ENCODE data around the gene PRPF38B.
"Not testable (repeated sequence)": the region's sequence is repeated elsewhere in the genome, so short reads cannot be mapped to it uniquely, and the experiment has no call there.

Gene PRPF38B

DNA sequence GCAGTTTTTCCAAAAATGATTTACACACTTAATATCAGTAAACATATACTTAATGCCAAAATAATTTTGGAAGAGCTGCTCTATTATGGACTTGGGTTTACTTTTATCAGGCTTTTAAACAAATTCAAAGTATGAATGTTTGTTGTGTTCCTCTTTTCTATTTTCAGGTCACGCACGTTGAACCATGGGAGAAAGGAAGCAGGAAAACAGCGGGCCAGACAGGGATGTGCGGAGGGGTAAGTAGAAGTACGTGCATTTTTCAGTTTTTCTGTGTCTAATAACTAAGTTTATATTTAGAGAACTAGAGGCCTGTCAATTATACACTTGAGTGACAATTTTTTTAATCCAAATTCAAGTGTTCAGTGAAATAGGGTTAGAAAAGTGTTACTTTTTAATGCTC is 3.4 kb downstream of the PRPF38B start:
- H3K4me1 Mint-ChIP-seq (ENCODE audit: low read depth): peaks cover 50% of the 10 kb centered on the region
- peak overlapping the region; percentile 82 for H3K4me3 Mint-ChIP-seq
- H3K9me3 Mint-ChIP-seq: no peaks in the 10 kb centered on the region
- H3K27ac Mint-ChIP-seq: peak overlapping the region; percentile 54
- H3K36me3 Mint-ChIP-seq (ENCODE audit: low read depth): peaks cover 74% of the 10 kb centered on the region
- H3K27me3 Mint-ChIP-seq (ENCODE audit: low read depth): no peaks in the 10 kb centered on the region
- no peak for DNase-seq (ENCODE audit: low spot score)

DNA sequence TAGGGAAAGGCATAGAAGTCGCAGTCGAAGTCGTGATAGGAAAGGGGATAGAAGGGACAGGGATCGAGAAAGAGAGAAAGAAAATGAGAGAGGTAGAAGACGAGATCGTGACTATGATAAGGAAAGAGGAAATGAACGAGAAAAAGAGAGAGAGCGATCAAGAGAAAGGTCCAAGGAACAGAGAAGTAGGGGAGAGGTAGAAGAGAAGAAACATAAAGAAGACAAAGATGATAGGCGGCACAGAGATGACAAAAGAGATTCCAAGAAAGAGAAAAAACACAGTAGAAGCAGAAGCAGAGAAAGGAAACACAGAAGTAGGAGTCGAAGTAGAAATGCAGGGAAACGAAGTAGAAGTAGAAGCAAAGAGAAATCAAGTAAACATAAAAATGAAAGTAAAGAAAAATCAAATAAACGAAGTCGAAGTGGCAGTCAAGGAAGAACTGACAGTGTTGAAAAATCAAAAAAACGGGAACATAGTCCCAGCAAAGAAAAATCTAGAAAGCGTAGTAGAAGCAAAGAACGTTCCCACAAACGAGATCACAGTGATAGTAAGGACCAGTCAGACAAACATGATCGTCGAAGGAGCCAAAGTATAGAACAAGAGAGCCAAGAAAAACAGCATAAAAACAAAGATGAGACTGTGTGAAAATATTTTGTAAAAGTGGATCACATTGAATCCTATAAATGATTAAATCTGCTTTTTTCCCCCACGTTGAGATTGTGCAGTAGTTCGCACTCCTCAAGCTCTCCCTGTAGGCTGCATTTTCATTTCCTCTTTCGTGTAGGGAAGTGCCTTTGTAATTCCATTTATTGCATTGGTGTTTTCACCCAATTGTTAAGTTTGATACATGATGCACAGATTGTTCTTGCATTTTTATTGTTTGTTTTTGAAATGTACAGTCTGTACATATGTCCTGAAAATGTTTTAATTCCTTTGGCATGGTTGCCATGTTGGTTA is 7.5 kb downstream of the PRPF38B start:
- H3K9me3 Mint-ChIP-seq: no peaks in the 10 kb centered on the region
- H3K4me3 Mint-ChIP-seq: peak overlapping the region; percentile 81
- H3K4me1 Mint-ChIP-seq (ENCODE audit: low read depth): peaks cover 55% of the 10 kb centered on the region
- H3K27ac Mint-ChIP-seq: peak overlapping the region; percentile 84
- no peak for DNase-seq (ENCODE audit: low spot score)
- no peaks in the 10 kb centered on the region for H3K27me3 Mint-ChIP-seq (ENCODE audit: low read depth)
- H3K36me3 Mint-ChIP-seq (ENCODE audit: low read depth): peaks cover 75% of the 10 kb centered on the region

DNA sequence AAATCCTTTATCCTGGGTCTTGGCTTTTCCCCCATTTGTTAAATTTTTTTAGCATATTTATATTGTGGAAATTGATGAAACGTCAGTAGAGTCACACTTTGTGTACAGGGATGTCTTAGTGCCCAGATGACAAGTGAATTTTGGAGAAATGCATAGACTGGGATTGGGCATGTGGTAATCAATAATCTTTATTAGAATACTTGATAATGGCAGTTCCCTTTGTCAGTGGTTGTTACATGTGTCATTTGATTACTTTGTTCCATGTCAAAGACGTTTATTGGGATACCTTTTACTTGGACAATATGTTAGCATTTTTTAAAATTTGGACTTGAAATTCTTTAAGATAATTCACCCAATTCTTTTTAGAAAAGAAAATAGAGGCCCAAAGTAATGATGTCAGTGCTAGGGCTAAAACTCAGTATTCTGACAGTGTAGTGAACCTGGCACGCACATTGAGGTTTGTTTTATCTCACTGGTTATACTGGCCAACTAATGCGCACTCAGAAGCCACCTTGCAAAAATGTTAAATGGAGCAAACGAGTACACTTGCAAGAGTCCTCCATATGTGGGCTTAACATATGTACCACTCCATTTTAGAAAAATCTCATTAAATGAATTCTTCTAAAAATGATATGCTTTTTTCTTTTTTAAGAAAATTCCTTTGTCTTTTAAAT is 9.2 kb downstream of the PRPF38B start:
- H3K27me3 Mint-ChIP-seq (ENCODE audit: low read depth): no peaks in the 10 kb centered on the region
- no peak overlapping the region for H3K27ac Mint-ChIP-seq
- H3K36me3 Mint-ChIP-seq (ENCODE audit: low read depth): peaks cover 64% of the 10 kb centered on the region
- H3K4me1 Mint-ChIP-seq (ENCODE audit: low read depth): peaks cover 56% of the 10 kb centered on the region
- H3K9me3 Mint-ChIP-seq: no peaks in the 10 kb centered on the region
- H3K4me3 Mint-ChIP-seq: no peak overlapping the region
- DNase-seq (ENCODE audit: low spot score): no peak

DNA sequence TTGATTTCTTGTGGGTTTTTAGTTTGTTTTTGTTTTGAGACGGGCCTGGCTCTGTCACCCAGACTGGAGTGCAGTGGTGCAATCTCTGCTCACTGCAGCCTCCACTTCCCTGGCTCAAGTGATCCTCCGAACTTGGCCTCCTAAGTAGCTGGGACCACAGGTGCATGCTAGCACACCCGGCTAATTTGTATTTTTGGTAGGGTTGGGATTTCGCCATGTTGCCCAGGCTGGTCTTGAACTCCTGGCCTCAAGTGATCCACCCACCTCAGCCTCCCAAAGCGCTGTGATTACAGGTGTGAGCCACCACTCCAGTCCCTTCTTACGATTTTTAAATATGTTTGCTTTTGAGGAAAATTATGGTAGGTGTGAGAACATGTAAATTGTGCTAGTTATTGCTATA is 10.0 kb downstream of the PRPF38B start:
- not testable (repeated sequence) for H3K9me3 Mint-ChIP-seq; H3K27me3 Mint-ChIP-seq (ENCODE audit: low read depth); DNase-seq (ENCODE audit: low spot score); H3K4me3 Mint-ChIP-seq
- peaks cover 53% of the 10 kb centered on the region for H3K4me1 Mint-ChIP-seq (ENCODE audit: low read depth)
- peak overlapping the region; percentile 10 for H3K27ac Mint-ChIP-seq
- peaks cover 57% of the 10 kb centered on the region for H3K36me3 Mint-ChIP-seq (ENCODE audit: low read depth)

DNA sequence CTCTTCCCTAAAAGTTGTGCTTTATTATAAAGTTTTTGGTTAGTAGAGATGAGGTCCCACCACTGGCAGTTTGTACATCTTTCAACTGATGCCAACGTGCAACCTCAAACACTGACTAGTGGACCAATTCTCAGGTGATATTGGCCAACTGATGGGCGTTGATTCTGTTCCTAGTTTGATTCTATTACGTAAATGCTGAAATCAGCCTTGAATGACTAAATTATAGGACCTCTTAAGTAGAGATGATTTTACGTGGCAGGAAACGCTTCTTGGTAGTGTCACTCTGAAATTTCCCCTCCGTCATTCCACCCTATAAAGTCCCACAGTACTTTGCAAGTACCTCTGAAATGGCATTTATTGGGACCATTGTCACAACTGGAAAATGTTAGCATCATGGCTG is 11.8 kb downstream of the PRPF38B start:
- H3K9me3 Mint-ChIP-seq: no peaks in the 10 kb centered on the region
- peaks cover 44% of the 10 kb centered on the region for H3K4me1 Mint-ChIP-seq (ENCODE audit: low read depth)
- H3K27me3 Mint-ChIP-seq (ENCODE audit: low read depth): peaks cover 4% of the 10 kb centered on the region
- peaks cover 39% of the 10 kb centered on the region for H3K36me3 Mint-ChIP-seq (ENCODE audit: low read depth)
- DNase-seq (ENCODE audit: low spot score): peak; percentile 40
- peak overlapping the region; percentile 70 for H3K4me3 Mint-ChIP-seq
- peak overlapping the region; percentile 90 for H3K27ac Mint-ChIP-seq

DNA sequence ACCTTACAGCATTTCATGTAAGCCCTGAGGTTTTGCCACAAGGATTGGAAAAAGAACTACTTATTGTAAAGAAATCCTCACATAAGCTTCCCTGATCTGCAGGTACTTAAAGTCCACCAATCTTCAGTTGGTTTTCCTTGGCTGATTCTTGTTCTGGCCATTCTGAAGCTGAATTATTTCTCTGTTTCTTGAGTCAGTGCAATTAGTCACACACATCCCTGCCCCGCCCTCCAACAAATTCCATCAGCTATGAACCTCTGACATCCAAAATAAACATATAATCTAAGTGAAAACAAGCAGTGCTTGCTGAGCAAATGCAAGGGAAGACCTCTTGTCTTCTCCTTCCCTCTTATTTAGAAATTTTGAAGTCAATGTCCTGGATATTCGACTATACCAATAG is 12.4 kb downstream of the PRPF38B start:
- Mint-ChIP-seq H3K36me3 (ENCODE audit: low read depth) (peaks cover 33% of the 10 kb centered on the region), H3K4me1 (ENCODE audit: low read depth) (peaks cover 40% of the 10 kb centered on the region), H3K9me3 (no peaks in the 10 kb centered on the region), H3K4me3 (peak overlapping the region; percentile 40), H3K27me3 (ENCODE audit: low read depth) (peaks cover 4% of the 10 kb centered on the region), H3K27ac (peak overlapping the region; percentile 90)
- no peak for DNase-seq (ENCODE audit: low spot score)

DNA sequence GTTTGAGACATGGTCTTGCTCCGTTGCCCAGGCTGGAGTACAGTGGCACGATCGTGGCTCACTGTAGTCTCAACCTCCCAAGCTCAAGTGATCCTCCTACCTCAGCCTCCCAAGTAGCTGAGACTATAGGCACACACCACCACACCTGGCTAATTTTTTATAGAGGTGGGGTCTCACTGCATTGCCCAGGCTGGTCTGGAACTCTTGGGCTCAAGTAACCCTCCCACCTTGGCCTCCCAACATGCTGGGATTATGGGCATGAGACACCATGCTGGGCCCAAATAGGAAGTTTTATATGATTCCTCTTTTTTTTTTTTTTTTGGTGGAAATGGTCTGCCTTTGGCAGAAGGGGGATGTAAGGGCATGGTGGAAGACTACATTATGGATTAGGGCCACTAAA is 14.5 kb downstream of the PRPF38B start:
- peaks cover 33% of the 10 kb centered on the region for H3K4me1 Mint-ChIP-seq (ENCODE audit: low read depth)
- no peak for DNase-seq (ENCODE audit: low spot score)

DNA sequence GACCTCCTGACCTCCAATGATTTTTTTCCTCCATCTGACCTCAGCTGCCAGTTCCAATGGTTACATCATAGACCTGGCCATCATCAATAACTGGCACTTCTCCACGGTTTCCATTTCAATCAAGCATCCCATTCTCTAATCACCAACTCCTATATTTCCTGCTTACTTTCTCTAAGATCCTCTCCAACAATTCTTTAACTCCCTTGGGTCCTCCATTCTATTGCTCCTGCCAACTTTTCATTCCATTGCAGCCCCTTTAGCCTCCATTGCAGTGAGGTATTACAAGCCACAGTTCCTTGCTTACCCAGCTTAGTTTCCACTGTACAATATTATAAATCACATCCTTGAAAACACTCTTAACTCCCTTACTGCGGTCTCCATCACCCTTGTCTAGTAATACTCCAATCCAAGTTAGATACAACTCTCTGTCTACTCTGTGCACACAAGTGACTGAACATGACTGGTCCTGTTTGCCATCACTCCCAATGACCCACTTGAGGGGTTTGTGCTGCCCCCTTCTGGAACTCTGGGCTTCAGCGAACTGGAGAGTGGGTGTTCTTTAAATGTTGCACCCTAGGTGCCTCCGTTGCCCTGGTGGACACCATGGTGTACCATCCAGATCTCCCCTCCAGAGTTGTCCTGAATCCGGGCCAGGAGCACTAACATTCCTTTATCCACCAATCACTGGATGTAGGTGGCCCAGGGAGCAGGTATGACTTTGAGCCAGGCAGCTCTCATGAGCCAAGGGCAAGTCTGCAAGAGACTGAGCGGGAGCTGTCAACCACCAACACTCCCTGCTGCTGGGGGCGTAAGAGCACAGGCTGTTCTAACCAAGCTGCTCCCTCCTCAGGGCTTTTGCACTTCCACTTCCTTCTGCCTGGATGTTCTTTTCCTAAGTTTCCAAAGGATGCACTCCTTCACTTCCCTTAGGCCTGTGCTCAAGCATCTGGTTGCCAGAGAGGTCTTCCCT is 16.9 kb downstream of the PRPF38B start:
- H3K9me3 Mint-ChIP-seq: no peaks in the 10 kb centered on the region
- H3K36me3 Mint-ChIP-seq (ENCODE audit: low read depth): no peaks in the 10 kb centered on the region
- H3K27me3 Mint-ChIP-seq (ENCODE audit: low read depth): peaks cover 17% of the 10 kb centered on the region
- no peak overlapping the region for H3K27ac Mint-ChIP-seq
- H3K4me1 Mint-ChIP-seq (ENCODE audit: low read depth): peaks cover 24% of the 10 kb centered on the region
- DNase-seq (ENCODE audit: low spot score): peak; percentile 25
- H3K4me3 Mint-ChIP-seq: no peak overlapping the region

More for the DNA sequence above, 14.5 kb downstream of the PRPF38B start:
- Mint-ChIP-seq H3K36me3 (ENCODE audit: low read depth) (peaks cover 14% of the 10 kb centered on the region), H3K4me3 (no peak overlapping the region), H3K9me3 (no peaks in the 10 kb centered on the region), H3K27ac (no peak overlapping the region), H3K27me3 (ENCODE audit: low read depth) (peaks cover 6% of the 10 kb centered on the region)

DNA sequence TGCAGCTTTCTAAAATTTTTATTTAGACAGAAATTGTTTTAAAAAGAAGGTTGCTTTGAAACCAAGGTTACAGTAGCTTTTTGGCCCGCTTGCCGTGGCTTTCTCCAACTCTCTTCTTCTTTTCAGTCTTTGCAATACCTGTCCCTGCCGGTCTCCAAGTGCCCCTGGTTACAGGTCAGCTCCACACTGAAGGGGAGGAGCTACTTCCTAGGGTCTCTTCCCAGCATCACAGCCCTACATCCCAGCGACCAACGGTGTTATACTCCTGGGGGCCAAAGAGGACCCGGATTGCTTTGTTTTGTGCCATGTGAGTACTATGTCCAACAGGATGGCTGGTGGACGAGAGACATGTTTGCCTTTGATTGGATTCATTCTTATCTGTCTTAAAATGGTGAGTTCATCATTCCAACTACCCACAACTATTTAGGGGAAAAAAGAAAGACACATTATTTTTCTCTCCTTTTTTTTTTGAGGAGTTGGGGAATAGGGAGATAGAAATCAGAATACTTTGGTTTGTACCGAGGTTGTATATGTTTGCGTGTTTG is 20.6 kb downstream of the PRPF38B start, which contains the start of gene FNDC7:
Gene FNDC7 (plus strand): TSS at position 303 of the 545 bp plus-strand sequence. CDS start 26 bp downstream, at position 329.
- no peaks in the 10 kb centered on the region for H3K9me3 Mint-ChIP-seq

DNA sequence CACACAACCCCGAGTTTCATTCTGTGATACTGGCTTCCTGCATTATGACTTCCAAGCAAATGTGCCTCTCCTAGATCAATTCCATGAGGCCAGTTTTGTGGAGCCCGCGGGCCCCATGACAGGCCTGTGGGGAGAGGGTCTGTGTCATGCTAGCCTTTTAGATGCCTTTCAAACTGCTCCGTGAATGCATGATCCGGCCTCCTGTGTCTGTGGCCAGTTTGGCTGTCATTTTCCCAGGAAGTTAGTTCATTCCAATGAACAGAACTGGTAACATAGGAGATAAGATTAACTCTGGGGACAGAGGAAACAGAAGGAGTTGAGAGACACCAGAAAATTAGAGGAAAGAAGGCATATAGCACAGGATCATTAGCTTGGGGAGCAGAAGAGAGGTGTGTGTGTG is 23.8 kb downstream of the PRPF38B start:
- no peak overlapping the region for H3K27ac Mint-ChIP-seq

More for the DNA sequence above, 20.6 kb downstream of the PRPF38B start, which contains the start of gene FNDC7:
- H3K36me3 Mint-ChIP-seq (ENCODE audit: low read depth): no peaks in the 10 kb centered on the region
- H3K27me3 Mint-ChIP-seq (ENCODE audit: low read depth): peaks cover 24% of the 10 kb centered on the region
- no peak within 1 kb of the TSS for H3K4me3 Mint-ChIP-seq
- no peak for DNase-seq (ENCODE audit: low spot score)
- H3K27ac Mint-ChIP-seq: no peak within 1 kb of the TSS
- peaks cover 10% of the 10 kb centered on the region for H3K4me1 Mint-ChIP-seq (ENCODE audit: low read depth)

DNA sequence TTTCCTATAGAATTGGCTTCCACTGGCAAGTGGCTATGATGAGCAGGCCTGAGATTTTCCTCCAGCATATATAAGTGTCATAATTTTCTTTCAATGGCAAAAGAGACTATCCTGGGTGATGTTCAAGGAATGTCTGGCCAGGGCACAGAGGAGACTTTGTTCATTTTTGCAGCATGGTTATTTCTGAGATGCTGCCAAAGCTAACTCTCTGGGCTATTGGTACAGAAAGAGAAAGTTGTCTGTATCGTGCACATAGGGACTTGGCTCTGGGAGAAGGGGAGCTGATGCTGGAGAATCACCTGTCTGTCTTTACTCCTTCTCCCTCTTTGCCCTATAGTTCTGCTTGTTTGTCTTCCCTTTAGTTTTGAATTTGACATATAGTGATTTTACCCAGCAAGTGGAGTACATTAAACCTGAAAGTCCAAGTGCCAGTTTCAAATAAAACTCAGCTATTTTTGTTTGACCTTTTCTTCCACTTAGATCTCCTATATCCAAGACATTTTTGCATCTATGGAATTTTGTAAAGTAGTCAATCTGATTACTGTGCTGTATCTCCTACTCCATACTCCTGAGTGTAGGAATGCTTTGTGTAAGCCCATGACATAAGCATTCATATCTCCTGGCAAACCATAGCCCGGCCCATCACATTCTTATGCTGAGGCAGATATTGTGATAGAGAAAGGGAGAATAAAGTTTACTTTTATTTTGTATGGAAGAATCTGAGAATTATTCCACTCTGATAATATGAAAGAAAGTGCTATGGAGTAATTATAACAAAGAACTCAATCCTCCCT is 24.5 kb downstream of the PRPF38B start:
- H3K9me3 Mint-ChIP-seq: no peaks in the 10 kb centered on the region

More for the DNA sequence above, 23.8 kb downstream of the PRPF38B start:
- no peak overlapping the region for H3K4me3 Mint-ChIP-seq
- no peaks in the 10 kb centered on the region for H3K4me1 Mint-ChIP-seq (ENCODE audit: low read depth)
- no peaks in the 10 kb centered on the region for H3K9me3 Mint-ChIP-seq
- no peaks in the 10 kb centered on the region for H3K36me3 Mint-ChIP-seq (ENCODE audit: low read depth)
- H3K27me3 Mint-ChIP-seq (ENCODE audit: low read depth): peaks cover 20% of the 10 kb centered on the region
- DNase-seq (ENCODE audit: low spot score): no peak

DNA sequence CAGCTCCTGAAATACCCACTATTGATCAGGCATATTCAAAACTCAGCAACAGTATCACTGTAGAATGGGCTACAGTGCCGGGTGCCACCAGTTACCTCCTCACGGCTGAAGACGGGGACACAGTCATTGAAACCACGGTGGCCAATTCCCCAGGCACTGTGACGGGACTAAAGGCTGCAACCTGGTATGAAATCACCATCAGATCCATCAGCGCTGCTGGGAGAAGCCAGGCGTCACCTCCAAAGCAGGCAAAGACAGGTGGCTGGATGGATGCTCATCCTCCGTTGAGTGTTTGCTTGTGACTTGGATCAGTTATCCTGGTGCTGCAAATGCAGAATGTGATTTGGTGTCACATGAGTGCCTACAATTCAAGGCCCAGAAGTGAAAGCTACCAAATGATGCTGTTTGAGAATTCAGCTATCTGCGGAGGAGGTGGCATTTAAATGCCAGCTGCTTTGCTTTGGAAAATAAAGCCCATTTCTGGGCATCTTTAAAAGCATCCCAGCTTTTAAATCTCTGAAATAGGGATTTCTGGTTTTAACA is 25.7 kb downstream of the PRPF38B start:
- Mint-ChIP-seq H3K4me1 (ENCODE audit: low read depth) (no peaks in the 10 kb centered on the region), H3K36me3 (ENCODE audit: low read depth) (no peaks in the 10 kb centered on the region), H3K4me3 (no peak overlapping the region), H3K9me3 (no peaks in the 10 kb centered on the region), H3K27ac (no peak overlapping the region), H3K27me3 (ENCODE audit: low read depth) (peaks cover 14% of the 10 kb centered on the region)
- no peak for DNase-seq (ENCODE audit: low spot score)

More for the DNA sequence above, 24.5 kb downstream of the PRPF38B start:
- Mint-ChIP-seq H3K4me1 (ENCODE audit: low read depth) (no peaks in the 10 kb centered on the region), H3K4me3 (no peak overlapping the region), H3K36me3 (ENCODE audit: low read depth) (no peaks in the 10 kb centered on the region), H3K27me3 (ENCODE audit: low read depth) (peaks cover 20% of the 10 kb centered on the region), H3K27ac (no peak overlapping the region)
- no peak for DNase-seq (ENCODE audit: low spot score)
